ENCODE data around the gene SCMH1. TPM values are rescaled to one million over a fixed set of nuclear protein-coding genes. Genes with fewer than 3 reads are reported as not detected.
"Not testable (repeated sequence)": the region's sequence is repeated elsewhere in the genome, so short reads cannot be mapped to it uniquely, and the experiment has no call there.

Gene SCMH1
- total RNA-seq, 4 donors from 2014 or later = 76.5 to 110 (median 92.4) TPM

GRCh38 chr1:41235893-41236292 is 6.2 kb downstream of the SCMH1 start:
- H3K9me3 ChIP-seq = no peaks in the 10 kb centered on the region
- intact Hi-C loops (cut with DNase I) = no loop called here
- H3K36me3 ChIP-seq = no peaks in the 10 kb centered on the region
- no peak overlapping the region for H3K4me3 ChIP-seq
- H3K27ac ChIP-seq (replicated peaks in 1 of 4) = no peak overlapping the region
- TF ChIP-seq POLR2A (IDR thresholded peaks at IDR 0.05; ENCODE audit: low read depth) (no peak), POLR2AphosphoS5 (IDR thresholded peaks at IDR 0.05) (no peak), EP300 (IDR thresholded peaks at IDR 0.05) (no peak), CTCF (IDR thresholded peaks at IDR 0.05) (no peak)
- no peak for DNase-seq (ENCODE audit: extremely low spot score)
- H3K27me3 ChIP-seq = no peaks in the 10 kb centered on the region
- H3K4me1 ChIP-seq = peaks cover 12 to 56% (median 56%) of the 10 kb centered on the region in 4 donors

- no peak overlapping the region for H3K27ac ChIP-seq (replicated peaks in 1 of 4)
- 86% methylated on average over 1 of the region's 1 CpG for WGBS
These were observed 8.4 kb downstream of the SCMH1 start for GRCh38 chr1:41233708-41234107.

GRCh38 chr1:41232305-41232704 is 9.8 kb downstream of the SCMH1 start:
- H3K27ac ChIP-seq (replicated peaks in 1 of 4) = no peak overlapping the region
- WGBS = 68% methylated on average over 3 of the region's 3 CpGs
- TF ChIP-seq CTCF (IDR thresholded peaks at IDR 0.05) (no peak), POLR2A (IDR thresholded peaks at IDR 0.05; ENCODE audit: low read depth) (no peak), POLR2AphosphoS5 (IDR thresholded peaks at IDR 0.05) (no peak), EP300 (IDR thresholded peaks at IDR 0.05) (no peak)
- H3K4me1 ChIP-seq = peaks cover 0 to 26% (median 25%) of the 10 kb centered on the region in 4 donors
- intact Hi-C loops (cut with DNase I) = loop anchor here (5.0 kb wide), 2 partner anchors 70 to 115 kb away; no protein-coding TSS in a partner anchor
- no peak overlapping the region for H3K4me3 ChIP-seq
- H3K27me3 ChIP-seq = no peaks in the 10 kb centered on the region
- H3K9me3 ChIP-seq = no peaks in the 10 kb centered on the region
- no peak for DNase-seq (ENCODE audit: extremely low spot score)
- H3K36me3 ChIP-seq = no peaks in the 10 kb centered on the region

More at GRCh38 chr1:41233708-41234107, 8.4 kb downstream of the SCMH1 start:
- no peak for DNase-seq (ENCODE audit: extremely low spot score)
- H3K4me3 ChIP-seq = no peak overlapping the region
- TF ChIP-seq EP300 (IDR thresholded peaks at IDR 0.05) (no peak), POLR2A (IDR thresholded peaks at IDR 0.05; ENCODE audit: low read depth) (no peak), POLR2AphosphoS5 (IDR thresholded peaks at IDR 0.05) (no peak), CTCF (IDR thresholded peaks at IDR 0.05) (no peak)
- no peaks in the 10 kb centered on the region for H3K9me3 ChIP-seq
- H3K4me1 ChIP-seq = peaks cover 6 to 35% (median 34%) of the 10 kb centered on the region in 4 donors
- intact Hi-C loops (cut with DNase I) = loop anchor here (5.0 kb wide), 2 partner anchors 71 to 116 kb away; no protein-coding TSS in a partner anchor
- no peaks in the 10 kb centered on the region for H3K27me3 ChIP-seq
- no peaks in the 10 kb centered on the region for H3K36me3 ChIP-seq

- Histone ChIP-seq H3K27me3 (no peaks in the 10 kb centered on the region), H3K9me3 (no peaks in the 10 kb centered on the region), H3K36me3 (no peaks in the 10 kb centered on the region), H3K27ac (replicated peaks in 1 of 4) (no peak overlapping the region), H3K4me1 (peaks cover 4 to 35% (median 33%) of the 10 kb centered on the region in 4 donors), H3K4me3 (no peak overlapping the region)
- TF ChIP-seq POLR2AphosphoS5 (IDR thresholded peaks at IDR 0.05) (no peak), CTCF (IDR thresholded peaks at IDR 0.05) (no peak), POLR2A (IDR thresholded peaks at IDR 0.05; ENCODE audit: low read depth) (no peak), EP300 (IDR thresholded peaks at IDR 0.05) (no peak)
- DNase-seq (ENCODE audit: extremely low spot score) = no peak
- intact Hi-C loops (cut with DNase I) = loop anchor here (5.0 kb wide), 2 partner anchors 68 to 113 kb away; no protein-coding TSS in a partner anchor
- WGBS = 82% methylated on average over 2 of the region's 2 CpGs
These were observed 11.4 kb downstream of the SCMH1 start for GRCh38 chr1:41230656-41231055.

GRCh38 chr1:41229219-41229618 is 12.9 kb downstream of the SCMH1 start:
- intact Hi-C loops (cut with DNase I); H3K36me3 ChIP-seq; H3K4me3 ChIP-seq; H3K9me3 ChIP-seq; H3K27me3 ChIP-seq; DNase-seq (ENCODE audit: extremely low spot score); H3K27ac ChIP-seq (replicated peaks in 1 of 4): not testable (repeated sequence)
- H3K4me1 ChIP-seq = peaks cover 4 to 31% (median 28%) of the 10 kb centered on the region in 4 donors
- 98% methylated on average over 2 of the region's 2 CpGs for WGBS
